ENCODE data around the gene PNCK. TPM values are rescaled to one million over a fixed set of nuclear protein-coding genes. Genes with fewer than 3 reads are reported as not detected.

Gene PNCK
- polyA plus RNA-seq, 3 donors = not detected

- Mint-ChIP-seq H3K27me3 (ENCODE audit: low read depth in 3 of 3) (peaks cover 14 to 37% (median 27%) of the 10 kb centered on the region in 3 donors), H3K4me1 (no peaks in the 10 kb centered on the region), H3K36me3 (peaks cover 15 to 26% of the 10 kb centered on the region in 2 donors), H3K9me3 (peaks cover 0 to 3% (median 0%) of the 10 kb centered on the region in 7 donors), H3K4me3 (no peak overlapping the region), H3K27ac (peak overlapping the region in 1 of 7 donors; percentile 6)
- TF ChIP-seq CTCF (IDR thresholded peaks at IDR 0.05) = no peak
- no peak overlapping the region for H3K4me3 ChIP-seq (replicated peaks in 1 of 3; ENCODE audit: low read depth in 2 of 3, low read length in 3 of 3)
- intact Hi-C loops (cut with micrococcal nuclease) = no loop called here
- no peaks in the 10 kb centered on the region for H3K4me1 ChIP-seq (ENCODE audit: control insufficient read depth in 1 of 2, insufficient read depth in 2 of 2, low read length in 2 of 2)
- peaks cover 8 to 10% of the 10 kb centered on the region in 2 donors for H3K36me3 ChIP-seq (replicated peaks in 1 of 2; ENCODE audit: control insufficient read depth in 1 of 2, insufficient read depth in 2 of 2, low read length in 2 of 2)
- peaks cover 0 to 17% of the 10 kb centered on the region in 2 donors for H3K27me3 ChIP-seq (ENCODE audit: control insufficient read depth in 2 of 2, insufficient read depth in 2 of 2, low read length in 2 of 2)
- whole genome bisulfite sequencing (ENCODE audit: insufficient coverage) = 77% methylated on average over 13 of the region's 31 CpGs
- H3K4me2 ChIP-seq (replicated peaks; ENCODE audit: extremely low read depth, low read length, poor library complexity, severe bottlenecking) = no peak overlapping the region
- H2AFZ ChIP-seq (ENCODE audit: insufficient read depth, low read depth, low read length, poor library complexity, severe bottlenecking) = no peak overlapping the region
- no peaks in the 10 kb centered on the region for H3K9me3 ChIP-seq (replicated peaks in 1 of 2; ENCODE audit: control insufficient read depth in 1 of 2, insufficient read depth in 1 of 2, low read length in 2 of 2)
- no peaks in the 10 kb centered on the region for H3K79me2 ChIP-seq (ENCODE audit: insufficient read depth, low read length)
- H4K20me1 ChIP-seq (ENCODE audit: insufficient read depth, low read length) = peaks cover 6% of the 10 kb centered on the region
- H3K27ac ChIP-seq (ENCODE audit: low read depth in 1 of 2, low read length in 2 of 2) = no peak overlapping the region
- no peak for DNase-seq
- H3K9ac ChIP-seq (ENCODE audit: insufficient read depth, low read length, poor library complexity, severe bottlenecking) = no peak overlapping the region
These were observed 19.8 kb upstream of the PNCK start for GRCh38 chrX:153693216-153694086.

GRCh38 chrX:153692611-153693156 is 19.1 kb upstream of the PNCK start:
- no peak overlapping the region for H3K4me3 ChIP-seq (replicated peaks in 1 of 3; ENCODE audit: low read depth in 2 of 3, low read length in 3 of 3)
- no peak overlapping the region for H3K27ac ChIP-seq (ENCODE audit: low read depth in 1 of 2, low read length in 2 of 2)
- no peak overlapping the region for H3K4me2 ChIP-seq (replicated peaks; ENCODE audit: extremely low read depth, low read length, poor library complexity, severe bottlenecking)
- peaks cover 0 to 17% of the 10 kb centered on the region in 2 donors for H3K27me3 ChIP-seq (ENCODE audit: control insufficient read depth in 2 of 2, insufficient read depth in 2 of 2, low read length in 2 of 2)
- no peak overlapping the region for H3K9ac ChIP-seq (ENCODE audit: insufficient read depth, low read length, poor library complexity, severe bottlenecking)
- peaks cover 2% of the 10 kb centered on the region for H4K20me1 ChIP-seq (ENCODE audit: insufficient read depth, low read length)
- H3K9me3 Mint-ChIP-seq = peaks cover 0 to 3% (median 0%) of the 10 kb centered on the region in 7 donors
- H3K36me3 Mint-ChIP-seq = peaks cover 10 to 19% of the 10 kb centered on the region in 2 donors
- no peaks in the 10 kb centered on the region for H3K9me3 ChIP-seq (replicated peaks in 1 of 2; ENCODE audit: control insufficient read depth in 1 of 2, insufficient read depth in 1 of 2, low read length in 2 of 2)
- DNase-seq = no peak
- peak overlapping the region in 2 of 7 donors; percentile 42 to 52 for H3K27ac Mint-ChIP-seq
- H3K27me3 Mint-ChIP-seq (ENCODE audit: low read depth in 3 of 3) = peaks cover 14 to 38% (median 27%) of the 10 kb centered on the region in 3 donors
- no peaks in the 10 kb centered on the region for H3K79me2 ChIP-seq (ENCODE audit: insufficient read depth, low read length)
- no peaks in the 10 kb centered on the region for H3K4me1 ChIP-seq (ENCODE audit: control insufficient read depth in 1 of 2, insufficient read depth in 2 of 2, low read length in 2 of 2)
- no peaks in the 10 kb centered on the region for H3K4me1 Mint-ChIP-seq
- peaks cover 6 to 7% of the 10 kb centered on the region in 2 donors for H3K36me3 ChIP-seq (replicated peaks in 1 of 2; ENCODE audit: control insufficient read depth in 1 of 2, insufficient read depth in 2 of 2, low read length in 2 of 2)
- H2AFZ ChIP-seq (ENCODE audit: insufficient read depth, low read depth, low read length, poor library complexity, severe bottlenecking) = no peak overlapping the region
- 58% methylated on average over 8 of the region's 24 CpGs for WGBS (ENCODE audit: insufficient coverage)
- intact Hi-C loops (cut with micrococcal nuclease) = no loop called here
- TF ChIP-seq CTCF (IDR thresholded peaks at IDR 0.05) = no peak
- no peak overlapping the region for H3K4me3 Mint-ChIP-seq
